Heart left ventricle (tissue), 16 donors: Measurements from ENCODE around the gene OR6K2. TPM values are rescaled to one million over a fixed set of nuclear protein-coding genes. Genes with fewer than 3 reads are reported as not detected.
"Not testable (repeated sequence)": the region's sequence is repeated elsewhere in the genome, so short reads cannot be mapped to it uniquely, and the experiment has no call there.

Experiments used
- ATAC-seq, 4 donors: fragments of 200-7000 bp; cut with Tn5 transposase; one replicate each; pipeline ENCODE4 v1.9.1; 2020 to 2022; ENCODE audit warnings: moderate library complexity in 4 of 4, mild to moderate bottlenecking in 3 of 4, moderate number of reproducible peaks in 1 of 4
- DNase-seq, 5 donors: peaks; one replicate each; pipeline ENCODE4 v3.0.0-alpha.2; 2020
- H3K27ac ChIP-seq, 12 donors: fragments of 200-600 bp; sonication (generic) in 4 of 12; one replicate each; pipeline versions ENCODE4 v1.5.0 to v1.8.0; 2016 to 2022; ENCODE audit warnings: mild to moderate bottlenecking in 2 of 12
- H3K27me3 ChIP-seq, 9 donors: fragments of 200-600 bp; sonication (generic) in 2 of 9; one replicate each; pipeline versions ENCODE4 v1.5.1 to v1.8.0; 2016 to 2022; ENCODE audit warnings: mild to moderate bottlenecking in 3 of 9
- H3K36me3 ChIP-seq, 9 donors: fragments of 200-600 bp; sonication (generic) in 2 of 9; one replicate each; pipeline versions ENCODE4 v1.5.0 to v1.8.0; 2018 to 2022; ENCODE audit warnings: mild to moderate bottlenecking in 2 of 9
- H3K4me1 ChIP-seq, 12 donors: fragments of 200-600 bp; sonication (generic) in 4 of 12; one replicate each; pipeline versions ENCODE4 v1.5.0 to v1.8.0; 2016 to 2022; ENCODE audit warnings: mild to moderate bottlenecking in 3 of 12
- H3K4me3 ChIP-seq, 12 donors: fragments of 200-600 bp; sonication (generic) in 4 of 12; one replicate each; pipeline versions ENCODE4 v1.5.0 to v1.8.0; 2017 to 2022; ENCODE audit warnings: mild to moderate bottlenecking in 9 of 12, moderate library complexity in 4 of 12
- H3K9me3 ChIP-seq, 12 donors: fragments of 200-600 bp; sonication (generic) in 4 of 12; one replicate each; pipeline versions ENCODE4 v1.5.0 to v1.8.0; 2016 to 2022; ENCODE audit warnings: mild to moderate bottlenecking in 1 of 12
- POLR2A ChIP-seq, 2 donors: fragments of 450-650 bp; IDR thresholded peaks; one replicate each; pipeline ENCODE4 v1.6.1; 2017; ENCODE audit warnings: antibody characterized with exemption in 2 of 2, mild to moderate bottlenecking in 2 of 2, moderate library complexity in 2 of 2
- WGBS, 4 donors: extraction: QIAGEN DNeasy Blood & Tissue Kit in 2 of 4; methylation state at CpG; one replicate each; pipeline versions ENCODE4 v1.1.5 to v1.1.7; 2013 to 2018; 5-methylcytosine and 5-hydroxymethylcytosine counted together
- intact Hi-C, 10 donors: fragments of 100-400 bp; cut with DNase I; formaldehyde crosslinking; loops; one replicate each; pipeline versions ENCODE4 v1.11.1 to v1.14.2; 2022
- polyA plus RNA-seq, 2 donors: library from polyadenylated mRNA; stranded (reverse); fragments of 200-250 nt; gene quantifications; one replicate each; pipeline ENCODE4 v1.2.3, GENCODE V29; 2013
- total RNA-seq, 9 donors: library from RNA; depleted of rRNA in 2 of 9; stranded (reverse); fragments of >200 nt in 2 of 9; fragmentation: NEBNext Ultra II Directional in 3 of 9; extraction: Animal tissue kit (Norgen Biotek cat#: 25700) in 3 of 9; gene quantifications; one replicate each; pipeline versions ENCODE4 v1.1.0 to v1.2.4, GENCODE V29; 2016 to 2023
- TF ChIP-seq, protein P1 (sequence below), 12 donors: fragments of 200-600 bp; sonication (generic) in 4 of 12; IDR thresholded peaks; one replicate each; pipeline versions ENCODE4 v1.5.0 to v1.8.0; 2018 to 2022; ENCODE audit warnings: antibody characterized with exemption in 12 of 12, mild to moderate bottlenecking in 5 of 12
- donor health status: ischemic (EF 13 %, LVEDD 7.1; RV severe dilation, severe dysfunction).
- donor health status: healthy with polysubstance abuse.
- donor health status: DM: no; HTN: yes; CAD: no.
- donor health status: DM: no; HTN: no; CAD: no.
- donor health status: ischemic (EF 25% LVEDD 6.9; RV normal size, moderate dysfunction).
- donor health status: ischemic (EF 25% LVEDD 5.7; RV mildly dilated, moderate dysfunction).
- donor health status: healthy.
- donor health status: DM: yes; HTN: yes; CAD: no.
- donor health status: ischemic (EF 35%, LVEDD 5.7; RV mildly dilated, moderate dysfunction).
- donor health status: nonischemic (EF 11% LVEDD 7.7; RV severe dilation, severe dysfunction).
- donor health status: DM: yes; HTN: yes; CAD: no.
- donor health status: PGD.
- donor health status: ischemic (EF 29% LVEDD 5.4; RV normal size, mild dysfunction).
- donor health status: nonischemic (EF 23%, LVEDD 6.1; RV moderate dilation, normal function).

Gene OR6K2
- total and polyA plus RNA-seq, 11 donors: not detected

DNA sequence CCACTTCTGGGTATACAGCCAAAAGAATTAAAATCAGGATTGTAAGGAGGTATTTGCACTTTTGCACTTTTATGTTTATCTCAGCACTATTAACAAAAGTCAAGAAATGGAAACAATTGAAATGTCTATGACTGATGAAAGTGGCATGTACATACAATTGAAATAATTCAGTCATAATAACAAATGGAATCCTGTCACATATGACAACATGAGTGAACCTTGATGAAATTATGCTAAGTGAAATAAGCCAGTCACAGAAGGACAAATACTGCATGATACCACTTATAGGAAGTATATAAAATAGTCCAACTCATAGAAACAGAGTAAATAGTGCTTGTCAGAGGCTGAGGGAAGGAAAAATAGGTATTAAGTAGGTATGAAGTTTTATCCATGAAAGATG lies 10.6 kb downstream of the OR6K2 start:
- no peak overlapping the region for H3K4me3 ChIP-seq
- H3K9me3 ChIP-seq: no peaks in the 10 kb centered on the region
- no peaks in the 10 kb centered on the region for H3K4me1 ChIP-seq
- ATAC-seq: no peak
- H3K27ac ChIP-seq: no peak overlapping the region
- intact Hi-C loops: no loop called here
- no peak for DNase-seq
- H3K36me3 ChIP-seq: no peaks in the 10 kb centered on the region
- TF ChIP-seq POLR2A (IDR thresholded peaks at IDR 0.05): no peak
- TF ChIP-seq, protein P1, sequence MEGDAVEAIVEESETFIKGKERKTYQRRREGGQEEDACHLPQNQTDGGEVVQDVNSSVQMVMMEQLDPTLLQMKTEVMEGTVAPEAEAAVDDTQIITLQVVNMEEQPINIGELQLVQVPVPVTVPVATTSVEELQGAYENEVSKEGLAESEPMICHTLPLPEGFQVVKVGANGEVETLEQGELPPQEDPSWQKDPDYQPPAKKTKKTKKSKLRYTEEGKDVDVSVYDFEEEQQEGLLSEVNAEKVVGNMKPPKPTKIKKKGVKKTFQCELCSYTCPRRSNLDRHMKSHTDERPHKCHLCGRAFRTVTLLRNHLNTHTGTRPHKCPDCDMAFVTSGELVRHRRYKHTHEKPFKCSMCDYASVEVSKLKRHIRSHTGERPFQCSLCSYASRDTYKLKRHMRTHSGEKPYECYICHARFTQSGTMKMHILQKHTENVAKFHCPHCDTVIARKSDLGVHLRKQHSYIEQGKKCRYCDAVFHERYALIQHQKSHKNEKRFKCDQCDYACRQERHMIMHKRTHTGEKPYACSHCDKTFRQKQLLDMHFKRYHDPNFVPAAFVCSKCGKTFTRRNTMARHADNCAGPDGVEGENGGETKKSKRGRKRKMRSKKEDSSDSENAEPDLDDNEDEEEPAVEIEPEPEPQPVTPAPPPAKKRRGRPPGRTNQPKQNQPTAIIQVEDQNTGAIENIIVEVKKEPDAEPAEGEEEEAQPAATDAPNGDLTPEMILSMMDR (IDR thresholded peaks at IDR 0.05): no peak
- H3K27me3 ChIP-seq: peaks cover 0 to 2% (median 0%) of the 10 kb centered on the region in 9 donors

DNA sequence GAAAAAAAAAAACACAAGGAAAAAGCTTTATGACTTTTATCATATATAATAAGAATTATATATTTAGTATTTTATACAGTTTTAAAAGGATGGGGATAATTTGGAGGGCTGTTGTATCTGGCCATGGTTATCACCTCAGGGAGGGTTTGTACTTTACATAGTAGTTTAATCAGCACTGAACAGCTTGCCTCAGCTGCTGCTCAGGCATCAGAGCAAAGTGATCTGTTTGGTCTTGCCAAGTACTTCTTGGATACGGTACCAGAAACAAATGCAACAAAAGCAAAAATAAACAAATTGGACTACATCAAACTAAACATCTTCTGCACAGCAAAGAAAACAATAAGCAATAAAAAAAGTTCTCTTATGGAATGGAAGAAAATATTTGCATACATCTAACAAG lies 11.3 kb downstream of the OR6K2 start:
- intact Hi-C loops: no loop called here
- Histone ChIP-seq H3K36me3 (no peaks in the 10 kb centered on the region), H3K4me3 (no peak overlapping the region), H3K4me1 (no peaks in the 10 kb centered on the region), H3K27me3 (peaks cover 0 to 2% (median 0%) of the 10 kb centered on the region in 9 donors), H3K27ac (no peak overlapping the region), H3K9me3 (no peaks in the 10 kb centered on the region)
- DNase-seq (no peak), ATAC-seq (no peak)
- WGBS, 4 donors: 19 to 29% (median 25%) methylated on average over 1 of the region's 1 CpG
- no peak for TF ChIP-seq POLR2A (IDR thresholded peaks at IDR 0.05)
- TF ChIP-seq, protein P1 (IDR thresholded peaks at IDR 0.05): no peak

- H3K9me3 ChIP-seq, ATAC-seq, DNase-seq, H3K36me3 ChIP-seq, H3K4me3 ChIP-seq, H3K27me3 ChIP-seq, H3K4me1 ChIP-seq, intact Hi-C loops, H3K27ac ChIP-seq: not testable (repeated sequence)
- 82 to 90% (median 86%) methylated on average over 1 of the region's 1 CpG for WGBS, 4 donors
These were observed 12.1 kb downstream of the OR6K2 start for GRCh38 chr1:158688343-158688742.

DNA sequence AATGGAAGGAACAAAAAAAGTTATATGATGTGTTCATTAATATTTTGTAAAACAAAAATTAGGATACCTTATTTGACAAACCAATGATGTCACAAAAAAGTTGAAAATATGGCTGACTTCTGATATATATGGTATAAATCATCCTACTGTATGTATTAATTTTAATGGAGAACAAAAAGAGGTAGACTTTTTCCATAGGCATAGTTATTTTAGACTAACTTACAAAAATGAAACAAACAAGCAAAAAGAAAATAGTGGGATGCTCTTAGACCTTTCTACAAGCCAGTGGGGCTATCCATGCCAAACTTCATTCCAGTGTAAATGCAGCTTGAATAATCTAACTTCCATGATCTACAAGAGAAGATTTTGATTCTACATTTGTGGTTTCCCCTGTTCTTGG lies 13.4 kb downstream of the OR6K2 start:
- intact Hi-C loops: no loop called here
- no peak for ATAC-seq
- TF ChIP-seq POLR2A (IDR thresholded peaks at IDR 0.05): no peak
- TF ChIP-seq, protein P1 (IDR thresholded peaks at IDR 0.05): no peak
- Histone ChIP-seq H3K27ac (no peak overlapping the region), H3K4me1 (no peaks in the 10 kb centered on the region), H3K9me3 (no peaks in the 10 kb centered on the region), H3K4me3 (no peak overlapping the region), H3K36me3 (no peaks in the 10 kb centered on the region), H3K27me3 (peaks cover 0 to 2% (median 0%) of the 10 kb centered on the region in 9 donors)
- no peak for DNase-seq
